Endodermal cell (in vitro differentiated cells): ENCODE results near the gene ELP2. TPM values are rescaled to one million over a fixed set of nuclear protein-coding genes. Genes with fewer than 3 reads are reported as not detected.
"Not testable (repeated sequence)": the region's sequence is repeated elsewhere in the genome, so short reads cannot be mapped to it uniquely, and the experiment has no call there.

Source experiments
- DNase-seq: peaks from one replicate; pipeline ENCODE4 v3.0.0-alpha.2; 2017
- H3K27ac ChIP-seq: 2 replicates; pipeline ENCODE4 v1.5.1; 2013; ENCODE audit warnings: mild to moderate bottlenecking, low read depth, low read length, moderate library complexity
- H3K27me3 ChIP-seq: 2 replicates; pipeline ENCODE4 v1.6.1; 2013; ENCODE audit warnings: mild to moderate bottlenecking, low read length, moderate library complexity; ENCODE audit not compliant: insufficient read depth, control insufficient read depth, poor library complexity, severe bottlenecking
- H3K36me3 ChIP-seq: 2 replicates; pipeline ENCODE4 v1.7.0; 2013; ENCODE audit warnings: mild to moderate bottlenecking, low read length, moderate library complexity; ENCODE audit not compliant: control insufficient read depth, insufficient read depth
- H3K4me1 ChIP-seq: one replicate; pipeline ENCODE4 v1.7.0; 2013; ENCODE audit warnings: low read length; ENCODE audit not compliant: control insufficient read depth, insufficient read depth
- H3K4me3 ChIP-seq: 2 replicates; pipeline ENCODE4 v1.5.1; 2013; ENCODE audit warnings: mild to moderate bottlenecking, low read length, moderate library complexity
- H3K9ac ChIP-seq: 2 replicates; pipeline ENCODE4 v1.6.1; 2013; ENCODE audit warnings: mild to moderate bottlenecking, low read length, moderate library complexity; ENCODE audit not compliant: poor library complexity, severe bottlenecking; ENCODE audit errors: extremely low read depth
- H3K9me3 ChIP-seq: 2 replicates; pipeline ENCODE4 v1.6.1; 2013; ENCODE audit warnings: mild to moderate bottlenecking, low read length, moderate library complexity; ENCODE audit not compliant: control insufficient read depth
- H3K27ac Mint-ChIP-seq: 2 replicates; pipeline ENCODE4 v1.8.0; 2020; ENCODE audit warnings: mixed read lengths
- H3K27me3 Mint-ChIP-seq: 2 replicates; pipeline ENCODE4 v1.8.0; 2021; ENCODE audit warnings: mild to moderate bottlenecking, mixed read lengths; ENCODE audit not compliant: insufficient read depth
- H3K36me3 Mint-ChIP-seq: 2 replicates; pipeline ENCODE4 v1.8.0; 2020; ENCODE audit warnings: low read depth, mixed read lengths
- H3K4me1 Mint-ChIP-seq: 2 replicates; pipeline ENCODE4 v1.8.0; 2020; ENCODE audit warnings: mixed read lengths
- H3K4me3 Mint-ChIP-seq: 2 replicates; pipeline ENCODE4 v1.8.0; 2020; ENCODE audit warnings: mild to moderate bottlenecking, moderate library complexity, mixed read lengths
- H3K9me3 Mint-ChIP-seq: 2 replicates; pipeline ENCODE4 v1.8.0; 2020; ENCODE audit warnings: mild to moderate bottlenecking, mixed read lengths
- WGBS, 2 experiments: methylation state at CpG; one replicate each; pipeline versions ENCODE4 v1.1.5 to v1.1.7; 2013; ENCODE audit warnings: missing lambda C conversion rate in 2 of 2, mixed read lengths in 1 of 2; ENCODE audit not compliant: insufficient coverage in 1 of 2, insufficient read length in 1 of 2; 5-methylcytosine and 5-hydroxymethylcytosine counted together
- long read RNA-seq, 4 experiments: library from polyadenylated mRNA in 2 of 4; library from RNA in 1 of 4; library from capped mRNA in 1 of 4; stranded (forward) in 3 of 4; unstranded in 1 of 4; transcript quantifications; one replicate each; pipeline ENCODE4 v2.0.0, GENCODE V29; 2020 to 2021; ENCODE audit warnings: inconsistent platforms in 1 of 4
- polyA plus RNA-seq, 2 experiments: library from polyadenylated mRNA; stranded (reverse); fragments of 50-300 nt; gene quantifications; one replicate each; pipeline ENCODE4 v1.2.3, GENCODE V29; 2013
- total RNA-seq, 2 donors: library from RNA; stranded (reverse); fragmentation: NEBNext Ultra II Directional in 1 of 2; extraction: Animal tissue kit (Norgen Biotek cat#: 25700) in 1 of 2; gene quantifications; 2 replicates in 1 of 2; 3 replicates in 1 of 2; pipeline ENCODE4 v1.2.1, GENCODE V29; 2021
- TF ChIP-seq, protein P1 (sequence below): fragments of 200-600 bp; sonication (generic); conservative IDR thresholded peaks from 2 replicates; pipeline ENCODE4 v1.5.0; 2021; ENCODE audit warnings: antibody characterized with exemption, mild to moderate bottlenecking

Gene ELP2, protein sequence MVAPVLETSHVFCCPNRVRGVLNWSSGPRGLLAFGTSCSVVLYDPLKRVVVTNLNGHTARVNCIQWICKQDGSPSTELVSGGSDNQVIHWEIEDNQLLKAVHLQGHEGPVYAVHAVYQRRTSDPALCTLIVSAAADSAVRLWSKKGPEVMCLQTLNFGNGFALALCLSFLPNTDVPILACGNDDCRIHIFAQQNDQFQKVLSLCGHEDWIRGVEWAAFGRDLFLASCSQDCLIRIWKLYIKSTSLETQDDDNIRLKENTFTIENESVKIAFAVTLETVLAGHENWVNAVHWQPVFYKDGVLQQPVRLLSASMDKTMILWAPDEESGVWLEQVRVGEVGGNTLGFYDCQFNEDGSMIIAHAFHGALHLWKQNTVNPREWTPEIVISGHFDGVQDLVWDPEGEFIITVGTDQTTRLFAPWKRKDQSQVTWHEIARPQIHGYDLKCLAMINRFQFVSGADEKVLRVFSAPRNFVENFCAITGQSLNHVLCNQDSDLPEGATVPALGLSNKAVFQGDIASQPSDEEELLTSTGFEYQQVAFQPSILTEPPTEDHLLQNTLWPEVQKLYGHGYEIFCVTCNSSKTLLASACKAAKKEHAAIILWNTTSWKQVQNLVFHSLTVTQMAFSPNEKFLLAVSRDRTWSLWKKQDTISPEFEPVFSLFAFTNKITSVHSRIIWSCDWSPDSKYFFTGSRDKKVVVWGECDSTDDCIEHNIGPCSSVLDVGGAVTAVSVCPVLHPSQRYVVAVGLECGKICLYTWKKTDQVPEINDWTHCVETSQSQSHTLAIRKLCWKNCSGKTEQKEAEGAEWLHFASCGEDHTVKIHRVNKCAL
- total RNA-seq, result 100 to 1,000 TPM; 125 to 129 TPM
- 94.2 TPM for polyA plus RNA-seq (2013, experiment 1 of 2)
- polyA plus RNA-seq (2013, experiment 2 of 2), result 79.5 TPM
- long read RNA-seq, experiment 1, full-length matches to known transcripts, result 9 of 27 reads
- long read RNA-seq, experiment 1, partial matches to known transcripts, result 7 of 27 reads
- long read RNA-seq, experiment 1, other reads (novel, unspliced or antisense), result 11 of 27 reads
- long read RNA-seq, experiment 2, full-length matches to known transcripts, result 107 of 133 reads
- long read RNA-seq, experiment 2, partial matches to known transcripts, result 9 of 133 reads
- long read RNA-seq, experiment 2, other reads (novel, unspliced or antisense), result 17 of 133 reads
- long read RNA-seq, experiment 3, full-length matches to known transcripts, result 543 of 694 reads
- long read RNA-seq, experiment 3, partial matches to known transcripts, result 31 of 694 reads
- long read RNA-seq, experiment 3, other reads (novel, unspliced or antisense), result 120 of 694 reads
- long read RNA-seq, experiment 4, full-length matches to known transcripts, result 53 of 93 reads
- long read RNA-seq, experiment 4, partial matches to known transcripts, result 21 of 93 reads
- long read RNA-seq, experiment 4, other reads (novel, unspliced or antisense), result 19 of 93 reads

DNA sequence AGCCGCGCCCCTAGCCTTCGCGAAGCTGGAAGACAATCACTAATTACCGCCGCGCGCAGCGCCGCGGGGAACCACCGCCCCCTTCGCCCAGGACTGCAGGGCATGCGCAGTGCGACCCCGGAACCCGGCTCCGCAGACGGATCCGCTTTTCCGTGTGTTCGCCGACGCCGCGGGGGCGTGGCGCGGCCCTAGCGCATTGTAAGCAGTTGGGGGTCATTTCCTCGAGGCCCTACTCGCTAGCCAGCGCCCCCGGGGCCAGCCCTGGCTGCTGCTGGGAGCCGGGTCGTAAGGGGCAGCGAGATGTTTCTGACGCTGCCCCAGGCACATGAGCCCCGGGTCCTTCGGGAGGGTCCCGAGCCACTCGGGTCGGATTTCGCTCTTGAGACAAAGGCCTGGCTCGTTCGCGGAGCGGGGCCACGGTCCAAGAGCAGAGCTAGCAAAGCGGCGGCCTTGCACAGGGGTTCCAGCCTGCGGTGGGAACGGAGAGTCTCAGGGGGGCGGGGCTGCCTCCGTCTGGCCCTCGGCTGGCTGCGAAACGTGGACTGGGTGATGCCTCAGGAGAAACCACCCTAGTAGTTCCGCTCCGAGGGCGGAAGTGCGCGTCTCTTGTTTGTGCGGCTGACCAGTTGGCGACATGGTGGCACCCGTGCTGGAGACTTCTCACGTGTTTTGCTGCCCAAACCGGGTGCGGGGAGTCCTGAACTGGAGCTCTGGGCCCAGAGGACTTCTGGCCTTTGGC, at the start of gene ELP2, which contains the start of gene SLC39A6:
TSS of gene ELP2 (plus strand) at position 600 of the 739 bp plus-strand sequence. CDS start at position 635, 35 bp downstream.
TSS of gene SLC39A6 (minus strand) at position 41 of the 739 bp plus-strand sequence. CDS start 2,333 bp downstream, outside the sequence.
- H3K36me3 Mint-ChIP-seq, result peaks cover 18% of the 10 kb centered on the region
- 0% methylated on average over 42 to 69 of the region's 69 CpGs for WGBS, 2 experiments
- Histone ChIP-seq H3K27me3 (no peaks in the 10 kb centered on the region), H3K4me1 (no peaks in the 10 kb centered on the region), H3K27ac (peak within 1 kb of the TSS; percentile 99), H3K36me3 (peaks cover 22% of the 10 kb centered on the region), H3K9ac (peak within 1 kb of the TSS; percentile 98), H3K4me3 (peak within 1 kb of the TSS; percentile 96), H3K9me3 (no peaks in the 10 kb centered on the region)
- peak; percentile 98 for DNase-seq
- no peaks in the 10 kb centered on the region for H3K9me3 Mint-ChIP-seq
- H3K27me3 Mint-ChIP-seq, result no peaks in the 10 kb centered on the region
- peak within 1 kb of the TSS; percentile 95 for H3K4me3 Mint-ChIP-seq
- TF ChIP-seq, protein P1, sequence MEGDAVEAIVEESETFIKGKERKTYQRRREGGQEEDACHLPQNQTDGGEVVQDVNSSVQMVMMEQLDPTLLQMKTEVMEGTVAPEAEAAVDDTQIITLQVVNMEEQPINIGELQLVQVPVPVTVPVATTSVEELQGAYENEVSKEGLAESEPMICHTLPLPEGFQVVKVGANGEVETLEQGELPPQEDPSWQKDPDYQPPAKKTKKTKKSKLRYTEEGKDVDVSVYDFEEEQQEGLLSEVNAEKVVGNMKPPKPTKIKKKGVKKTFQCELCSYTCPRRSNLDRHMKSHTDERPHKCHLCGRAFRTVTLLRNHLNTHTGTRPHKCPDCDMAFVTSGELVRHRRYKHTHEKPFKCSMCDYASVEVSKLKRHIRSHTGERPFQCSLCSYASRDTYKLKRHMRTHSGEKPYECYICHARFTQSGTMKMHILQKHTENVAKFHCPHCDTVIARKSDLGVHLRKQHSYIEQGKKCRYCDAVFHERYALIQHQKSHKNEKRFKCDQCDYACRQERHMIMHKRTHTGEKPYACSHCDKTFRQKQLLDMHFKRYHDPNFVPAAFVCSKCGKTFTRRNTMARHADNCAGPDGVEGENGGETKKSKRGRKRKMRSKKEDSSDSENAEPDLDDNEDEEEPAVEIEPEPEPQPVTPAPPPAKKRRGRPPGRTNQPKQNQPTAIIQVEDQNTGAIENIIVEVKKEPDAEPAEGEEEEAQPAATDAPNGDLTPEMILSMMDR, result no peak
- peak within 1 kb of the TSS; percentile 98 for H3K27ac Mint-ChIP-seq
- H3K4me1 Mint-ChIP-seq, result peaks cover 20% of the 10 kb centered on the region

DNA sequence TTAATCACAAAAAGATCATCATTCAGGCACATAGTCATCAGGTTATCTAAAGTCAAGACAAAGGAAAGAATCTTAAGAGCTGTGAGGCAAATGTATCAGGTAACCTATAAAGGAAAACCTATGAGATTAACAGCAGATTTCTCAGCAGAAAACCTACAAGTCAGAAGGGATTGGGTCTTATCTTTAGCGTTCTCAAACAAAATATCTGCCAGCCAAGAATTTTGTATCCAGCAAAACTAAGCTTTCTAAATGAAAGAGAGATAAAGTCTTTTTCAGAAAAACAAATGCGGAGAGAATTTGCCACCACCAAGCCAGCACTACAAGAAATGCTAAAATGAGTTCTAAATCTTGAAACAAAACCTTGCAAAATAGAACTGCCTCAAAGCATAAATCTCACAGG, 48.6 kb upstream of the ELP2 start:
- not testable (repeated sequence) for H3K27me3 ChIP-seq, H3K4me1 Mint-ChIP-seq, H3K4me1 ChIP-seq, H3K27me3 Mint-ChIP-seq, H3K27ac ChIP-seq, DNase-seq, H3K4me3 Mint-ChIP-seq, H3K9ac ChIP-seq, H3K4me3 ChIP-seq, H3K36me3 Mint-ChIP-seq, H3K36me3 ChIP-seq, H3K27ac Mint-ChIP-seq
- peaks cover 48% of the 10 kb centered on the region for H3K9me3 Mint-ChIP-seq
- peaks cover 24% of the 10 kb centered on the region for H3K9me3 ChIP-seq
- whole genome bisulfite sequencing, 2 experiments, result 76 to 100% methylated on average over 1 to 2 of the region's 2 CpGs

DNA sequence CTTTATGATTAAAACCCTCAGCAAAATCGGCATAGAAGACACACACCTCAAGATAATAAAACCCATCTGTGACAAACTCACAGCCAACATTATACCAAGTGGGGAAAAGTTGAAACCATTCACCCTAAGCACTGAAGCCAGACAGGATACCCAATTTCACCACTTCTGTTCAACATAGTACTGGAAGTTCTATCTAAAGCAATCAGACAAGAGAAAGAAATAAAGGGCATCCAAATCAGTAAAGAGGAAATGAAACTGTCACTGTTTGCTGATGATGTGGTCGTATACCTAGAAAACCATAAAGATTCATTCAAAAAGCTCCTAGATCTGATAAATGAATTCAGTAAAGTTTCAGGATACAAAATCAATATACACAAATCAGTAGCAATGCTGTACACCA, 46.0 kb upstream of the ELP2 start:
- no peak overlapping the region for H3K27ac ChIP-seq
- H3K27me3 ChIP-seq, result no peaks in the 10 kb centered on the region
- Mint-ChIP-seq H3K4me1 (no peaks in the 10 kb centered on the region), H3K27me3 (peaks cover 2% of the 10 kb centered on the region), H3K36me3 (no peaks in the 10 kb centered on the region), H3K9me3 (peaks cover 36% of the 10 kb centered on the region), H3K4me3 (no peak overlapping the region), H3K27ac (no peak overlapping the region)
- H3K4me1 ChIP-seq, result no peaks in the 10 kb centered on the region
- no peak for DNase-seq
- H3K9ac ChIP-seq, result no peak overlapping the region
- H3K36me3 ChIP-seq, result no peaks in the 10 kb centered on the region
- no peak overlapping the region for H3K4me3 ChIP-seq
- 80% methylated on average over 1 of the region's 2 CpGs; no CpG with 5 or more reads in 1 of the 2 experiments for WGBS, 2 experiments
- TF ChIP-seq, protein P1, result no peak
- H3K9me3 ChIP-seq, result peaks cover 24% of the 10 kb centered on the region
